ENCODE measurements around the gene NXPH2.

NXPH2 gene

DNA sequence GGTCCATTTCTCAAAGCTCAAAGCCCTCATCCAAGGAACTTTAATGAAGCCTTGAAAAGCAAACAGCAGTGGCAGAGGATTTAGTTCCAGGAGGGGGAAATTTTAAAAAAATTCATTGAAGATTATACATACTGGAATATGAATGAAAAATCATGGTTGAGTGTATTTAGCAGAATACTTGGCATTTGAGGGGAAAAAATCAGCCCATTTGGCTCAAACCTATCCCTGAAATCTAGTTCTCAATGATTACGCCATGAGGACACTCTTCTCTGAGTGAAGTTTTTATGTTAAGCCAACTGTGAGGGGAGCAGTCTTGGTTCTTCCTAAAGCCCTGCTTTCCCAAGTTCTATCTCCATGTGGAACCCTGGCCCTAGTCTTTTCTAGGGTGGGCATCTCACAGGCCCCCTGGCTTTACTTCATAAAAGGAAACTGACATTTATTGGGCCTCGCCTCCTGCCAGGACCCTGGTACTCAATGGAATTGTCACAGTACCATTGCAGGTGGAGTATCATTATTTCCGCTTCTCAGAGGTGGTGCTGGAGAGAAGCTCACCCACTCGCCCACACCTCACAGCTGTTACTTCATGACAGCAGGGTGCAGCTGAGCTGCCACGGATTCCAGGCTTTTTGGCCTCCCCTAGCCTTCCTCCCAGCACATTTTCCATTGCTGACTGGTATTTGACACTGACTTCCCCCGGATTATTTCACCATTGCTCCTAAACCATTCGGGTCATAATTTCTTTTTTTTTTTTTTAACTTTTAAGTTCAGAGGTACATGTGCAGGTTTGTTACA is 56.8 kb downstream of the NXPH2 start:
- TF ChIP-seq, protein P1, sequence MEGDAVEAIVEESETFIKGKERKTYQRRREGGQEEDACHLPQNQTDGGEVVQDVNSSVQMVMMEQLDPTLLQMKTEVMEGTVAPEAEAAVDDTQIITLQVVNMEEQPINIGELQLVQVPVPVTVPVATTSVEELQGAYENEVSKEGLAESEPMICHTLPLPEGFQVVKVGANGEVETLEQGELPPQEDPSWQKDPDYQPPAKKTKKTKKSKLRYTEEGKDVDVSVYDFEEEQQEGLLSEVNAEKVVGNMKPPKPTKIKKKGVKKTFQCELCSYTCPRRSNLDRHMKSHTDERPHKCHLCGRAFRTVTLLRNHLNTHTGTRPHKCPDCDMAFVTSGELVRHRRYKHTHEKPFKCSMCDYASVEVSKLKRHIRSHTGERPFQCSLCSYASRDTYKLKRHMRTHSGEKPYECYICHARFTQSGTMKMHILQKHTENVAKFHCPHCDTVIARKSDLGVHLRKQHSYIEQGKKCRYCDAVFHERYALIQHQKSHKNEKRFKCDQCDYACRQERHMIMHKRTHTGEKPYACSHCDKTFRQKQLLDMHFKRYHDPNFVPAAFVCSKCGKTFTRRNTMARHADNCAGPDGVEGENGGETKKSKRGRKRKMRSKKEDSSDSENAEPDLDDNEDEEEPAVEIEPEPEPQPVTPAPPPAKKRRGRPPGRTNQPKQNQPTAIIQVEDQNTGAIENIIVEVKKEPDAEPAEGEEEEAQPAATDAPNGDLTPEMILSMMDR (IDR thresholded peaks at IDR 0.05): no peak
- H3K4me1 Mint-ChIP-seq: peaks cover 16% of the 10 kb centered on the region
- no peak overlapping the region for H3K27ac Mint-ChIP-seq
- H3K27me3 Mint-ChIP-seq (ENCODE audit: low read depth, poor library complexity): no peaks in the 10 kb centered on the region
- H3K4me3 Mint-ChIP-seq: no peak overlapping the region
- no peaks in the 10 kb centered on the region for H3K9me3 Mint-ChIP-seq
- no peaks in the 10 kb centered on the region for H3K36me3 Mint-ChIP-seq (ENCODE audit: low read depth)
- DNase-seq: no peak

DNA sequence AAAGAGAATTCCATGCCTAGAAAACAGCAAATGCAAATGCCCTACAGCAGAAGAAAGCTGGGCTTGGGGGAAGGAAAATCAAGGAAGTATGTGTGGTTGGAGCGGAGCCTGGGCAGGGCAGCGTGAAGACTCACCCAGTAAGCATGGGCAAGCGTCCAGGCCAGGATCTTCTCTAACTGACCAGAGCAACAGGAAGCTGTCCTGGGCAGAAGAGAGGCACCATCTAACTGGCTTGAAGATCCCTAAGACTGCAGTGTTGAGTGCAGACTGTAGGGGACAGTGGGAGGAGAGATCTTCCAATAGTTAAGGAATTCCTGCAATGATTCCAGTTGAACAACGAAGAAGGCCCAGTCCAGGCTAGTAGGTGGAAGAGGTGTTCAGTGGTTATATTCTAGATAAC is 57.9 kb downstream of the NXPH2 start:
- no peaks in the 10 kb centered on the region for H3K36me3 Mint-ChIP-seq (ENCODE audit: low read depth)
- TF ChIP-seq, protein P1 (IDR thresholded peaks at IDR 0.05): no peak
- H3K9me3 Mint-ChIP-seq: no peaks in the 10 kb centered on the region
- H3K4me1 Mint-ChIP-seq: peaks cover 16% of the 10 kb centered on the region
- no peak overlapping the region for H3K27ac Mint-ChIP-seq
- no peaks in the 10 kb centered on the region for H3K27me3 Mint-ChIP-seq (ENCODE audit: low read depth, poor library complexity)
- no peak for DNase-seq
- H3K4me3 Mint-ChIP-seq: no peak overlapping the region

GRCh38 chr2:138720035-138720838 is 60.0 kb downstream of the NXPH2 start:
- no peaks in the 10 kb centered on the region for H3K36me3 Mint-ChIP-seq (ENCODE audit: low read depth)
- no peaks in the 10 kb centered on the region for H3K9me3 Mint-ChIP-seq
- H3K27ac Mint-ChIP-seq: peak overlapping the region; percentile 20
- H3K4me1 Mint-ChIP-seq: peaks cover 16% of the 10 kb centered on the region
- DNase-seq: no peak
- no peak overlapping the region for H3K4me3 Mint-ChIP-seq
- TF ChIP-seq, protein P1 (IDR thresholded peaks at IDR 0.05): no peak
- no peaks in the 10 kb centered on the region for H3K27me3 Mint-ChIP-seq (ENCODE audit: low read depth, poor library complexity)

DNA sequence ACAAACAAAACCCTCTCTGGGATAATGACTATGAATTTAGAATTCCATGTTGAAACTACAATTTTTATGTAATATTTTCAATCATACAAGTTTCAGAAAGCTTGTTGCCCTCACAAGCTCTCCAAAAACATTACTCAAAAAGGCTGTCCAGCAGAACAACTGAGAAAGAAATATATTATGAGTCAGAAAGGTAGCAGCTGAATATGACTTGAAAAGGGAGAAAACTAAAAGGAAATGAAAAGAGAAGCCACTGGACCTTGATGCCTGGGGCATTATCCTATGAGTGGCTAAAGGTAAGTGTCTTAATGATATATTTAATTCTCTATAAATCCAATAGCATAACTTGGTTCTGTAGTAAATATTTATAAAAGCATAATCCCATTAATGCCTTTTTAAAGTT is 61.8 kb downstream of the NXPH2 start:
- no peak for DNase-seq
- Mint-ChIP-seq H3K27me3 (ENCODE audit: low read depth, poor library complexity) (no peaks in the 10 kb centered on the region), H3K9me3 (no peaks in the 10 kb centered on the region), H3K36me3 (ENCODE audit: low read depth) (no peaks in the 10 kb centered on the region), H3K27ac (no peak overlapping the region), H3K4me3 (no peak overlapping the region), H3K4me1 (peaks cover 20% of the 10 kb centered on the region)
- TF ChIP-seq, protein P1 (IDR thresholded peaks at IDR 0.05): no peak

- Mint-ChIP-seq H3K36me3 (ENCODE audit: low read depth) (no peaks in the 10 kb centered on the region), H3K9me3 (no peaks in the 10 kb centered on the region), H3K27me3 (ENCODE audit: low read depth, poor library complexity) (no peaks in the 10 kb centered on the region), H3K4me3 (no peak overlapping the region), H3K27ac (no peak overlapping the region), H3K4me1 (peaks cover 22% of the 10 kb centered on the region)
- no peak for DNase-seq
- TF ChIP-seq, protein P1 (IDR thresholded peaks at IDR 0.05): no peak
Measured at GRCh38 chr2:138716183-138716582, 64.0 kb downstream of the NXPH2 start.

All from nephron progenitor cell (in vitro differentiated cells).